GM23338 (cell line): ENCODE data around the gene AHNAK. TPM values are rescaled to one million over a fixed set of nuclear protein-coding genes. Genes with fewer than 3 reads are reported as not detected.

Experiments
- ATAC-seq: fragments of 200-7000 bp; cut with Tn5 transposase; 3 replicates; pipeline ENCODE4 v1.9.1; 2020
- DNase-seq: peaks from one replicate; pipeline ENCODE4 v3.0.0-alpha.2; 2015; ENCODE audit warnings: low spot score
- H2AFZ ChIP-seq: fragments of 200-600 bp; sonication (generic); 2 replicates; pipeline ENCODE4 v1.8.0; 2016; ENCODE audit warnings: antibody characterized with exemption, mild to moderate bottlenecking, moderate library complexity
- H3F3A ChIP-seq: fragments of 200-600 bp; sonication (generic); replicated peaks from 2 replicates; pipeline ENCODE4 v1.8.0; 2017; ENCODE audit warnings: antibody characterized with exemption, mixed run types, low read depth
- H3K27ac ChIP-seq: fragments of 200-600 bp; sonication (generic); 2 replicates; pipeline ENCODE4 v1.6.1; 2016; ENCODE audit warnings: low read depth
- H3K27me3 ChIP-seq: fragments of 200-600 bp; sonication (generic); 2 replicates; pipeline ENCODE4 v1.8.0; 2016; ENCODE audit warnings: mild to moderate bottlenecking, mixed run types, moderate library complexity; ENCODE audit not compliant: insufficient read depth
- H3K36me3 ChIP-seq: fragments of 200-600 bp; sonication (generic); 2 replicates; pipeline ENCODE4 v1.8.0; 2016; ENCODE audit warnings: mild to moderate bottlenecking; ENCODE audit not compliant: insufficient read depth
- H3K4me1 ChIP-seq: fragments of 200-600 bp; sonication (generic); 2 replicates; pipeline ENCODE4 v1.8.0; 2016; ENCODE audit warnings: mild to moderate bottlenecking, moderate library complexity; ENCODE audit not compliant: insufficient read depth
- H3K4me2 ChIP-seq: fragments of 200-600 bp; sonication (generic); 2 replicates; pipeline ENCODE4 v1.7.1; 2017; ENCODE audit warnings: mixed run types
- H3K4me3 ChIP-seq: fragments of 200-600 bp; sonication (generic); 2 replicates; pipeline ENCODE4 v1.6.1; 2016; ENCODE audit warnings: mixed run types
- H3K79me2 ChIP-seq: fragments of 200-600 bp; sonication (generic); replicated peaks from 2 replicates; pipeline ENCODE4 v1.8.0; 2017; ENCODE audit warnings: mild to moderate bottlenecking; ENCODE audit not compliant: insufficient read depth
- H3K9me2 ChIP-seq: fragments of 200-600 bp; sonication (generic); 2 replicates; pipeline ENCODE4 v1.8.0; 2017; ENCODE audit not compliant: insufficient read depth
- H4K20me1 ChIP-seq: fragments of 200-600 bp; sonication (generic); replicated peaks from 2 replicates; pipeline ENCODE4 v1.8.0; 2017; ENCODE audit warnings: mild to moderate bottlenecking; ENCODE audit not compliant: insufficient read depth
- H3K27ac Mint-ChIP-seq: 2 replicates; pipeline ENCODE4 v1.8.0; 2020; ENCODE audit warnings: inconsistent platforms, mild to moderate bottlenecking, moderate library complexity, mixed read lengths
- H3K27me3 Mint-ChIP-seq: 3 replicates; pipeline ENCODE4 v1.8.0; 2022; ENCODE audit warnings: low read depth, mild to moderate bottlenecking, moderate library complexity, mixed read lengths, inconsistent platforms; ENCODE audit not compliant: insufficient read depth, poor library complexity
- H3K36me3 Mint-ChIP-seq: 3 replicates; pipeline ENCODE4 v1.8.0; 2021; ENCODE audit warnings: low read depth, mild to moderate bottlenecking, inconsistent platforms, moderate library complexity, mixed read lengths
- H3K4me1 Mint-ChIP-seq: 3 replicates; pipeline ENCODE4 v1.8.0; 2020; ENCODE audit warnings: mild to moderate bottlenecking, inconsistent platforms, mixed read lengths
- H3K4me3 Mint-ChIP-seq: 3 replicates; pipeline ENCODE4 v1.8.0; 2021; ENCODE audit warnings: moderate library complexity, mild to moderate bottlenecking, inconsistent platforms, mixed read lengths
- H3K9me3 Mint-ChIP-seq: 3 replicates; pipeline ENCODE4 v1.8.0; 2020; ENCODE audit warnings: moderate library complexity, mild to moderate bottlenecking, inconsistent platforms, mixed read lengths
- CREB1 ChIP-seq: fragments of 250-450 bp; sonication (Bioruptor Pico); IDR thresholded peaks from 2 replicates; pipeline ENCODE4 v1.5.0; 2020; ENCODE audit warnings: low read depth, mild to moderate bottlenecking, moderate library complexity
- ETS1 ChIP-seq: IDR thresholded peaks from 2 replicates; pipeline ENCODE4 v1.6.1; 2016; ENCODE audit warnings: antibody characterized with exemption
- EZH2 ChIP-seq: fragments of 200-600 bp; sonication (generic); IDR thresholded peaks from one replicate; pipeline ENCODE4 v1.8.0; 2017; ENCODE audit warnings: antibody characterized with exemption, mild to moderate bottlenecking, low read depth; ENCODE audit not compliant: unreplicated experiment
- EZH2phosphoT487 ChIP-seq: fragments of 200-600 bp; sonication (generic); IDR thresholded peaks from one replicate; pipeline ENCODE4 v1.8.1; 2018; ENCODE audit warnings: antibody characterized with exemption; ENCODE audit not compliant: unreplicated experiment
- JUNB ChIP-seq: IDR thresholded peaks from one replicate; pipeline ENCODE4 v1.6.1; 2016; ENCODE audit warnings: antibody characterized with exemption; ENCODE audit not compliant: unreplicated experiment
- NANOG ChIP-seq: IDR thresholded peaks from 2 replicates; pipeline ENCODE4 v1.6.1; 2016; ENCODE audit warnings: antibody characterized with exemption, borderline replicate concordance
- POLR2AphosphoS5 ChIP-seq: IDR thresholded peaks from 2 replicates; pipeline ENCODE4 v1.6.1; 2016; ENCODE audit warnings: antibody characterized with exemption, low read depth
- STAT1 ChIP-seq: IDR thresholded peaks from one replicate; pipeline ENCODE4 v1.6.1; 2016; ENCODE audit warnings: antibody characterized with exemption; ENCODE audit not compliant: unreplicated experiment
- ZNF114 ChIP-seq: fragments of 250-450 bp; sonication (Bioruptor Pico); IDR thresholded peaks from 2 replicates; pipeline ENCODE4 v1.5.0; 2020; ENCODE audit warnings: mild to moderate bottlenecking, moderate library complexity
- ZNF331 ChIP-seq: fragments of 250-450 bp; sonication (Bioruptor Pico); IDR thresholded peaks from 2 replicates; pipeline ENCODE4 v1.5.0; 2020; ENCODE audit warnings: low read depth, mild to moderate bottlenecking, moderate library complexity
- ZNF462 ChIP-seq: fragments of 250-450 bp; sonication (Bioruptor Pico); IDR thresholded peaks from 2 replicates; pipeline ENCODE4 v1.5.0; 2020; ENCODE audit warnings: mild to moderate bottlenecking, moderate library complexity
- polyA plus RNA-seq: library from polyadenylated mRNA; unstranded; fragments of >200 nt; fragmentation: Nextera tagmentation; extraction: Ambion mirVana; gene quantifications from 2 replicates; pipeline ENCODE4 v1.2.1, GENCODE V29; 2016
- total RNA-seq: library from RNA; depleted of rRNA; stranded (reverse); fragments of >200 nt; shearing (Covaris generic); gene quantifications from 2 replicates; pipeline ENCODE4 v1.2.3, GENCODE V29; 2014
- TF ChIP-seq, protein P1 (sequence below), 2 experiments: fragments of 200-600 bp in 1 of 2; sonication (generic) in 1 of 2; conservative IDR thresholded peaks; 2 replicates each; pipeline versions ENCODE4 v1.5.1 to v1.6.1; 2016 to 2017; ENCODE audit warnings: antibody characterized with exemption in 2 of 2, low read depth in 2 of 2, mild to moderate bottlenecking in 2 of 2, moderate library complexity in 1 of 2
- TF ChIP-seq, protein P2 (sequence below): IDR thresholded peaks from one replicate; pipeline ENCODE4 v1.6.1; 2018; ENCODE audit warnings: antibody characterized with exemption; ENCODE audit not compliant: unreplicated experiment

Gene AHNAK
- total and polyA plus RNA-seq, 2 experiments from 2014 or later = 0.91 to 2.1 TPM

DNA sequence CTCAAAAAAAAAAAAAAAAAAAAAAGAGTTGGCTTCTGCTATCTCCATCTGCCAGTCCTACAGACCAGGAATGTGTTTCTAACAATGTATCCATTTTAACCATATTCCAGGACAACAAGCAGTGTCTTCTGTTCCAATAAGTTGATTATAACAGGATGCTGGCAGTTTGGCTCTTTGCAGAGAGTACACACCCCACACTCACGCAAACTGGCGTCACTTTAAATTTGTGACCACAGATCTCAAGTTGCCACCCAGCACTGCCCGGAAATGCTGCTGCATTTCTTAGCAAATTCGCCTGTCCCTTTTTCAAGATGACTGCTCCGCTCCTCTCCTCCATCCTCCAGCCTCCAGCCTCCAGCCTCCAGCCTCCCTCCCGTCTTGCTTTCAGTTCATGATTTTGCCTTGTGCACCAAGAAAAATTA is 83.5 kb downstream of the AHNAK start:
- TF ChIP-seq, protein P1, sequence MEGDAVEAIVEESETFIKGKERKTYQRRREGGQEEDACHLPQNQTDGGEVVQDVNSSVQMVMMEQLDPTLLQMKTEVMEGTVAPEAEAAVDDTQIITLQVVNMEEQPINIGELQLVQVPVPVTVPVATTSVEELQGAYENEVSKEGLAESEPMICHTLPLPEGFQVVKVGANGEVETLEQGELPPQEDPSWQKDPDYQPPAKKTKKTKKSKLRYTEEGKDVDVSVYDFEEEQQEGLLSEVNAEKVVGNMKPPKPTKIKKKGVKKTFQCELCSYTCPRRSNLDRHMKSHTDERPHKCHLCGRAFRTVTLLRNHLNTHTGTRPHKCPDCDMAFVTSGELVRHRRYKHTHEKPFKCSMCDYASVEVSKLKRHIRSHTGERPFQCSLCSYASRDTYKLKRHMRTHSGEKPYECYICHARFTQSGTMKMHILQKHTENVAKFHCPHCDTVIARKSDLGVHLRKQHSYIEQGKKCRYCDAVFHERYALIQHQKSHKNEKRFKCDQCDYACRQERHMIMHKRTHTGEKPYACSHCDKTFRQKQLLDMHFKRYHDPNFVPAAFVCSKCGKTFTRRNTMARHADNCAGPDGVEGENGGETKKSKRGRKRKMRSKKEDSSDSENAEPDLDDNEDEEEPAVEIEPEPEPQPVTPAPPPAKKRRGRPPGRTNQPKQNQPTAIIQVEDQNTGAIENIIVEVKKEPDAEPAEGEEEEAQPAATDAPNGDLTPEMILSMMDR (conservative IDR thresholded peaks at IDR 0.05; ENCODE audit: low read depth in 2 of 2) = no peak
- TF ChIP-seq STAT1 = no peak
- TF ChIP-seq ZNF114 (CRISPR knock-in tag) = no peak
- no peak for TF ChIP-seq ZNF462 (CRISPR knock-in tag)
- no peak for TF ChIP-seq EZH2phosphoT487
- no peak for TF ChIP-seq POLR2AphosphoS5
- TF ChIP-seq EZH2 = no peak
- no peak for TF ChIP-seq JUNB
- TF ChIP-seq CREB1 = no peak
- no peak for TF ChIP-seq NANOG
- TF ChIP-seq ETS1 = no peak
- TF ChIP-seq, protein P2, sequence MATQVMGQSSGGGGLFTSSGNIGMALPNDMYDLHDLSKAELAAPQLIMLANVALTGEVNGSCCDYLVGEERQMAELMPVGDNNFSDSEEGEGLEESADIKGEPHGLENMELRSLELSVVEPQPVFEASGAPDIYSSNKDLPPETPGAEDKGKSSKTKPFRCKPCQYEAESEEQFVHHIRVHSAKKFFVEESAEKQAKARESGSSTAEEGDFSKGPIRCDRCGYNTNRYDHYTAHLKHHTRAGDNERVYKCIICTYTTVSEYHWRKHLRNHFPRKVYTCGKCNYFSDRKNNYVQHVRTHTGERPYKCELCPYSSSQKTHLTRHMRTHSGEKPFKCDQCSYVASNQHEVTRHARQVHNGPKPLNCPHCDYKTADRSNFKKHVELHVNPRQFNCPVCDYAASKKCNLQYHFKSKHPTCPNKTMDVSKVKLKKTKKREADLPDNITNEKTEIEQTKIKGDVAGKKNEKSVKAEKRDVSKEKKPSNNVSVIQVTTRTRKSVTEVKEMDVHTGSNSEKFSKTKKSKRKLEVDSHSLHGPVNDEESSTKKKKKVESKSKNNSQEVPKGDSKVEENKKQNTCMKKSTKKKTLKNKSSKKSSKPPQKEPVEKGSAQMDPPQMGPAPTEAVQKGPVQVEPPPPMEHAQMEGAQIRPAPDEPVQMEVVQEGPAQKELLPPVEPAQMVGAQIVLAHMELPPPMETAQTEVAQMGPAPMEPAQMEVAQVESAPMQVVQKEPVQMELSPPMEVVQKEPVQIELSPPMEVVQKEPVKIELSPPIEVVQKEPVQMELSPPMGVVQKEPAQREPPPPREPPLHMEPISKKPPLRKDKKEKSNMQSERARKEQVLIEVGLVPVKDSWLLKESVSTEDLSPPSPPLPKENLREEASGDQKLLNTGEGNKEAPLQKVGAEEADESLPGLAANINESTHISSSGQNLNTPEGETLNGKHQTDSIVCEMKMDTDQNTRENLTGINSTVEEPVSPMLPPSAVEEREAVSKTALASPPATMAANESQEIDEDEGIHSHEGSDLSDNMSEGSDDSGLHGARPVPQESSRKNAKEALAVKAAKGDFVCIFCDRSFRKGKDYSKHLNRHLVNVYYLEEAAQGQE = no peak
- no peak for TF ChIP-seq ZNF331 (CRISPR knock-in tag)
- Mint-ChIP-seq H3K4me1 (no peaks in the 10 kb centered on the region; the same call in 2 of the 3 replicates), H3K27ac (no peak overlapping the region), H3K4me3 (no peak overlapping the region), H3K9me3 (no peaks in the 10 kb centered on the region), H3K27me3 (peaks cover 7% of the 10 kb centered on the region), H3K36me3 (no peaks in the 10 kb centered on the region)
- Histone ChIP-seq H3K27me3 (no peaks in the 10 kb centered on the region), H3K4me1 (no peaks in the 10 kb centered on the region), H3K27ac (no peak overlapping the region), H3K4me3 (no peak overlapping the region), H3K9me2 (no peaks in the 10 kb centered on the region), H3K79me2 (no peaks in the 10 kb centered on the region), H3K36me3 (no peaks in the 10 kb centered on the region), H3K4me2 (no peak overlapping the region), H4K20me1 (no peaks in the 10 kb centered on the region), H2AFZ (no peak overlapping the region), H3F3A (no peaks in the 10 kb centered on the region)
- no peak for DNase-seq
- no peak for ATAC-seq
